AG10803 (cell line): ENCODE data around the gene CTLA4.

Experiments
- DNase-seq: peaks from one replicate; pipeline ENCODE4 v3.0.0; 2010; ENCODE audit warnings: low read depth
- H3K4me3 ChIP-seq: 2 replicates; pipeline ENCODE4 v1.5.1; 2011; ENCODE audit warnings: mild to moderate bottlenecking, low read length, control low read depth
- TF ChIP-seq, protein P1 (sequence below): conservative IDR thresholded peaks from 2 replicates; pipeline ENCODE4 v1.5.1; 2011; ENCODE audit warnings: mild to moderate bottlenecking, low read length, control low read depth, inconsistent platforms

CTLA4 gene

DNA sequence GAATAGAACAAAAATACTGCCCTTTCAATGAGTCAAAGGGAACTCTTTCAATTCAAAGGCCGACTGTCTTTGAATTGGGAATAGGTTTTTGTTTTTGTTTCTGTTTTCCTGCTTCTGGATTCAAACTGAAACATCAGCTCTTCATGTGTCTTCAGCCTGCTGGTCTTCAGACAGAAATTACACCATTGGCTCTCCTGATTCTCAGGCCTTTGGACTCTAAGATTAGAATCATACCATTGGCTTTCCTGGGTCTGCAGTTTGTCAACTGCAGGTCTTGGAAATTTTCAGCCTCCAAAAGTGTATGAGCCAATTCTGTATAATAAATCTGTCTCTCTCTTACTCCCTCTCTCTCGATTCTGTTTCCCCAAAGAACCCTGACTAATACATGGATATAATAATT, 31.1 kb downstream of the CTLA4 start:
- H3K4me3 ChIP-seq = no peak overlapping the region
- TF ChIP-seq, protein P1, sequence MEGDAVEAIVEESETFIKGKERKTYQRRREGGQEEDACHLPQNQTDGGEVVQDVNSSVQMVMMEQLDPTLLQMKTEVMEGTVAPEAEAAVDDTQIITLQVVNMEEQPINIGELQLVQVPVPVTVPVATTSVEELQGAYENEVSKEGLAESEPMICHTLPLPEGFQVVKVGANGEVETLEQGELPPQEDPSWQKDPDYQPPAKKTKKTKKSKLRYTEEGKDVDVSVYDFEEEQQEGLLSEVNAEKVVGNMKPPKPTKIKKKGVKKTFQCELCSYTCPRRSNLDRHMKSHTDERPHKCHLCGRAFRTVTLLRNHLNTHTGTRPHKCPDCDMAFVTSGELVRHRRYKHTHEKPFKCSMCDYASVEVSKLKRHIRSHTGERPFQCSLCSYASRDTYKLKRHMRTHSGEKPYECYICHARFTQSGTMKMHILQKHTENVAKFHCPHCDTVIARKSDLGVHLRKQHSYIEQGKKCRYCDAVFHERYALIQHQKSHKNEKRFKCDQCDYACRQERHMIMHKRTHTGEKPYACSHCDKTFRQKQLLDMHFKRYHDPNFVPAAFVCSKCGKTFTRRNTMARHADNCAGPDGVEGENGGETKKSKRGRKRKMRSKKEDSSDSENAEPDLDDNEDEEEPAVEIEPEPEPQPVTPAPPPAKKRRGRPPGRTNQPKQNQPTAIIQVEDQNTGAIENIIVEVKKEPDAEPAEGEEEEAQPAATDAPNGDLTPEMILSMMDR = no peak
- no peak for DNase-seq

GRCh38 chr2:203900253-203900652, 32.7 kb downstream of the CTLA4 start:
- no peak overlapping the region for H3K4me3 ChIP-seq
- no peak for DNase-seq
- TF ChIP-seq, protein P1 = no peak

- peak; percentile 19 for DNase-seq
- no peak overlapping the region for H3K4me3 ChIP-seq
- TF ChIP-seq, protein P1 = no peak
Measured at GRCh38 chr2:203904022-203904421, 36.5 kb downstream of the CTLA4 start.

DNA sequence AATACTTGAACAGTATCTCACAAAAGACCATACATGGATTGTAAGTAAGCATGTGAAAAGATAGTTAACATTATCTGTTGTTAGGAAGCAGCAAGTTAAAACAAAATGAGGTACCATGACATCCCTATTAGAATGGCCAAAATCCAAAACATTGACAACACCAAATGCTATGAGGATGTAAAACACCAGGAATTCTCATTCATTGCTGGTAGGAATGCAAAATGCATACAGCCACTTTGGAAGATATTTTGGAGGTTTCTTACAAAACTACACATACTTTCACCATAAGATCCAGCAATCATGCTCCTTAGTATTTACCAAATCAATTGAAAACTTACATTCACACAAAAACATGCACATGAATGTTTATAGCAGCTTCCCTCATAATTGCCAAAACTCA, 38.1 kb downstream of the CTLA4 start:
- no peak overlapping the region for H3K4me3 ChIP-seq
- peak; percentile 71 for DNase-seq
- TF ChIP-seq, protein P1 = peak; percentile 29

- TF ChIP-seq, protein P1 = no peak
- DNase-seq = no peak
- no peak overlapping the region for H3K4me3 ChIP-seq
Measured at GRCh38 chr2:203908066-203908796, 40.7 kb downstream of the CTLA4 start.

DNA sequence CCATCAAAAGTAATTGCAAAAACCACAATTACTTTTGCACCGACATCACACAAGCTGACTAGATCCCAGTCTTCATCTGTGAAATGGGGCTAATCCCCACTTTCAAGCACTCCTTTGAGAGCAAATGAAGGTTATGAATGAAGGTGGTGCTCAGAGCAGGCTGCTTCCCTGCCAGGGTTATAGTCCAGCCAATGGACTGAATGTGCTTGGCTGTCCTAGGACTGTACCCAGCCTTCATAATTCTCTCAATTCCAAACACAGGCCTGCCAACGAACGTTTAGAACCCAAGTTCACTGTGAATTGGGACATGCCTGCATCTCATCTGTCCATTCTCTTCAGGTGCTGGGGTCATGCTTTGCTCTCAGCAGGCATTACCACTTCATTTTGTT, 41.2 kb downstream of the CTLA4 start:
- DNase-seq = no peak
- H3K4me3 ChIP-seq = no peak overlapping the region
- TF ChIP-seq, protein P1 = no peak

DNA sequence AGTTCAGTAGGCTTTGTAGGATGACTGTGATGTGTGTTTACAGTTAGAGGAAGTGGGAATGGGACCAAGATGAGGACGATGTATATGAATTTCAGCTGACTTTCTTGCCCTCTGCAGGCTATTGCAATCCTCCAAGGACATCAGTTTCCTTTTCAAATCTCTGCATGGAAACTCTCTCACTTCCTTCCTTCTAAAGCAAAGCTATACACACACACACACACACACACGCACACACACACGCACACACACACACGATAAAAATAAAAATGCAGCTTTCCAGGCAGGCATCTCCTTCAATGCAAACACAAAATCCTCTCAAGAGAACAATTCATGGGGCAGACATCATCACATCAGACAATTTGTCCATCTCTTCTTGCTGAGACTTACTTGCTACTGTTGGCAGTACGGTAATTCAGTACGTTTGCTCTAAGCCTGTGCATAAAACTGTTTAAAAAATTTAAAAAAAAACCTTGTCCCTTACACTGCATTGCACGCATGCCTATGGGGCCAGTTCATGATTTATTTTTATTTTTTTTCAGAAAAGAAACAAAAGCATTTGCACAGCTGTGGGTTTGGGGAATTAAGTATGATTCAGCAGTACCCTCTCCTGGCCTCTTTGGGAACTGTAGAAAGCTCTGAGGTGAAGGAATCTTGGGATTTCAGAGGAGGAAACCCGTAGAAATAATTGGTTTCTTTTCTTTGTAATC, 41.8 kb downstream of the CTLA4 start:
- DNase-seq = peak; percentile 79
- H3K4me3 ChIP-seq = peak overlapping the region; percentile 42
- TF ChIP-seq, protein P1 = peak; percentile 92
